GM15510 (cell line): Measurements from ENCODE around the gene NT5DC2.

Source experiments
- POLR2A ChIP-seq: IDR thresholded peaks from 3 replicates; pipeline ENCODE4 v1.6.1; 2011; ENCODE audit warnings: borderline replicate concordance; ENCODE audit not compliant: insufficient read length; ENCODE audit errors: extremely low read depth

Gene NT5DC2

DNA sequence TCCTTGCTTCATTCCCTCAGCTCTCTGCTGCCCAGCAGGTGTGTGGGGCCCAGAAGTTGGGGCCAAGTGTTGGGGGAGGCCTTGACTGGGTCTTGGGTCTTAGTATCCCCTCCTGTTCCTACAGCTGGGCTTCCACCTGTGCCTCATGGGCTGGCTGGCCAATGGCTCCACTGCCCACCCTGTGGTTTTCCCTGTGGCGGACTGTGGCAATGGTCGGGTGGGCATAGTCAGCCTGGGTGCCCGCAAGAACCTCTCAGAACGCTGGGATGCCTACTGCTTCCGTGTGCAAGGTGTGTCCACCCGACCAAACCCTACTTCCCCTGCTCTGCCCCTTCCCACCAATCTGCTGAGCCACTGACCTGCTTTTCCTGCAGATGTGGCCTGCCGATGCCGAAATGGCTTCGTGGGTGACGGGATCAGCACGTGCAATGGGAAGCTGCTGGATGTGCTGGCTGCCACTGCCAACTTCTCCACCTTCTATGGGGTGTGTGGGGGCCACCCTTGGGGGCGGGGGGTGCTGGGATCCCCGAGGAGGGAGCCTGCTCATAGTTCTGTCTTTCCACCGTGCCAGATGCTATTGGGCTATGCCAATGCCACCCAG is 10.9 kb downstream of the NT5DC2 start:
- TF ChIP-seq POLR2A, result no peak

DNA sequence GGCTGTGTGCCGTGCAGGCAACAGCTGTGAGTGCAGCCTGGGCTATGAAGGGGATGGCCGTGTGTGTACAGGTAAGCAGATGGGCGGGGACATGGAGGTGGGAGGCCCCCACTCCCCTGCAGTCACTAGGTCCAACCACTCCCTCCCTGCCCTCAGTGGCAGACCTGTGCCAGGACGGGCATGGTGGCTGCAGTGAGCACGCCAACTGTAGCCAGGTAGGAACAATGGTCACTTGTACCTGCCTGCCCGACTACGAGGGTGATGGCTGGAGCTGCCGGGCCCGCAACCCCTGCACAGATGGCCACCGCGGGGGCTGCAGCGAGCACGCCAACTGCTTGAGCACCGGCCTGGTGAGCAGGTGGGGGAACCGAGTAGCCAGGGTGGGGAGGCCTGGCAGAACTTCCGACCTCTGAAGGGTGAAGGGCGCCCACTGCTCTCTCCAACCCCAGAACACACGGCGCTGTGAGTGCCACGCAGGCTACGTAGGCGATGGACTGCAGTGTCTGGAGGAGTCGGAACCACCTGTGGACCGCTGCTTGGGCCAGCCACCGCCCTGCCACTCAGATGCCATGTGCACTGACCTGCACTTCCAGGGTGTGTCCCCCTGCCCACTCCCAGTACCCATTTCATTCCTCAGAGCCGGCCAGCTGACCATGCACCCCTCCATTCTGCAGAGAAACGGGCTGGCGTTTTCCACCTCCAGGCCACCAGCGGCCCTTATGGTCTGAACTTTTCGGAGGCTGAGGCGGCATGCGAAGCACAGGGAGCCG is 11.6 kb downstream of the NT5DC2 start:
- no peak for TF ChIP-seq POLR2A

DNA sequence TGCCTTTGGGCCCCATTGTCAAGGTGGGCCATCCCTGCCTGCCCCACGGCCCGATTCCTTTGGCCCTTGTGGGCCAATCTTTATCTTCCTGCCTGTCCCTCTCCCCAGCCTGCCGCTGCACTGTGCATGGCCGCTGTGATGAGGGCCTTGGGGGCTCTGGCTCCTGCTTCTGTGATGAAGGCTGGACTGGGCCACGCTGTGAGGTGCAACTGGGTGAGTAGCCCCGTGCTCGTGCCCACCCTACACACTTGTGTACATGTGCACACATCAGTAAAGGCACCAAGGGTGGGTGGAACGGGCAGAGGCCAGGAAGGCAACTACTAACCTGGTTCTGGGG is 12.2 kb downstream of the NT5DC2 start:
- no peak for TF ChIP-seq POLR2A

DNA sequence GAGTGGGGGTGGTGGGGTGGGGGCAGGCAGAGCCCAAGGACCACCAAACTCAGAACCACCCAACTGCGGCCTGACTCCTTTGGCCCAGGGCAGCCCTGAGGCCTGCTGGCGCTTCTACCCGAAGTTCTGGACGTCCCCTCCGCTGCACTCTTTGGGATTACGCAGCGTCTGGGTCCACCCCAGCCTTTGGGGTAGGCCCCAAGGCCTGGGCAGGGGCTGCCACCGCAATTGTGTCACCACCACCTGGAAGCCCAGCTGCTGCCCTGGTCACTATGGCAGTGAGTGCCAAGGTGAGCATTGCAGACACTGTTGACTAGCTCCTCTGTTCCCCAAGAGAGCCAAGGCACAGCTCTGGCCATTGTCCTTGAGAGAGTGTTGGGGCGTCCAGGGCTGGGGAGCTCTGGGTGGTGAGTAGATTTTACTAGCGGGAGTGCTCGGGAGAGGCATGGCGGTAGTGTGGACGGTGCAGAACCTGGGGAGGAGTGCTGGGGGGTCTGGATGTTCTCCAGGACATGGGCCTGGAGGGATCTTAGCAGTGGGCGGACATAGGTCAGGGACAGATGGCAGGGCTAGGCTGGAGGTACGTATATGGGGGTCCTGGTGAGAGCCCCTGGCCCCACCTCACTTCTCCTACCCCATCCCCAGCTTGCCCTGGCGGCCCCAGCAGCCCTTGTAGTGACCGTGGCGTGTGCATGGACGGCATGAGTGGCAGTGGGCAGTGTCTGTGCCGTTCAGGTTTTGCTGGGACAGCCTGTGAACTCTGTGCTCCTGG is 12.8 kb downstream of the NT5DC2 start:
- no peak for TF ChIP-seq POLR2A

- TF ChIP-seq POLR2A, result no peak
Observed at GRCh38 chr3:52520141-52520667, 13.5 kb downstream of the NT5DC2 start.

GRCh38 chr3:52519445-52520140 is 14.1 kb downstream of the NT5DC2 start:
- no peak for TF ChIP-seq POLR2A

- TF ChIP-seq POLR2A, result no peak
Observed at GRCh38 chr3:52518723-52519444, 14.8 kb downstream of the NT5DC2 start.

DNA sequence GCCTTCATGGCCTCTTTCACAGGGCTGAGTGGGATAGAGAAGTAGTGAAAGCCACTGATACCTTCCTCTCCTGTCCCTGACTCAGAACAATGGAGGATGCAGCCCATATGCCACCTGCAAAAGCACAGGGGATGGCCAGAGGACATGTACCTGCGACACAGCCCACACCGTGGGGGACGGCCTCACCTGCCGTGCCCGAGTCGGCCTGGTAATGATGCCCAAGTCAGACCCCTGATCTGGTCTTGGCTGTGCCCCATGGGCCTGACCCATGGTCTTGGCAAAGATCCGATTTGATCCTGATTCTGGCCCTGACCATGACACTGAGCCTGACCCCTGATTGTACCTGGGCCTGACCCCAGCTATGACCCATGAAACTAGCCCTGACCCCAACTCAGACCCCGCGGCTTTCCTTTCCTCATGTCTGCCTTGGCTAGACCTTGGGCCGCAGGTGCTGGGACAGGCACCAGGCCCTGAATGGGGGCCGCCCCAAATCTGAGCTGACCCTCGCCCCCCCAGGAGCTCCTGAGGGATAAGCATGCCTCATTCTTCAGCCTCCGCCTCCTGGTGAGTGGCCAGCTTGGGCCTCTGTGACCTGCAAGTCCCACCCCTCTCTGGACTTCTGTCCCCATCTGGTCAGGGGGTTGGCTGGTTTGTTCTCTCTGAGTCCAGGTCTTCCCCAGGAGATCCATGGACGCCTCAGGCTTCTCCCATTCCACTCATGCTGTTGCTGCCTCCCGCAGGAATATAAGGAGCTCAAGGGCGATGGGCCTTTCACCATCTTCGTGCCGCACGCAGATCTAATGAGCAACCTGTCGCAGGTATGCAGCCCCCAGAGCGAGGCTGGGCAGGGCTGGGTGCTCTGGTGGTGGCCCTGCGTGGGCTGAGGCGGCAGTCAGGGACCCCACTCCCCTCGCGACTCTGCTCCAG is 15.6 kb downstream of the NT5DC2 start:
- no peak for TF ChIP-seq POLR2A

GRCh38 chr3:52516509-52517195 is 17.0 kb downstream of the NT5DC2 start:
- no peak for TF ChIP-seq POLR2A

DNA sequence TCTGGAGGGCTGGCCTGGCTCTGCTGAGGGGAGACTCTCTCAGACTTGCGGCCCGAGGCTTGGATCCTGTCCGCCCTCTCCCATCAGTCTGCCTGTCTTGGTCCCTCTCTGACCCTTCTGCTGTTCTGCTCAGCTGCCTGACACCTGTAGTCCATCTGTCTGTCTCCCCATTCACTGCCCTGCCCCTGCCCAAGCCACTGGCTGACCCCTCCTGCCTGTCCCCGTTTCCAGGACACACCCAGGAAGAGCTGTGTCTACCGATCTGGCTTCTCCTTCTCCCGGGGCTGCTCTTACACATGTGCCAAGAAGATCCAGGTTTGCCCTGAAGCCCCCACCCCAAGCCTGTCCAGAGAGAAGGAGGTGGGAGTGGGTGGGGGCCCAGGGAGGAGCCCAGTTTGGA is 18.5 kb downstream of the NT5DC2 start:
- no peak for TF ChIP-seq POLR2A

- TF ChIP-seq POLR2A, result no peak
Observed at GRCh38 chr3:52514576-52514975, 19.1 kb downstream of the NT5DC2 start.

DNA sequence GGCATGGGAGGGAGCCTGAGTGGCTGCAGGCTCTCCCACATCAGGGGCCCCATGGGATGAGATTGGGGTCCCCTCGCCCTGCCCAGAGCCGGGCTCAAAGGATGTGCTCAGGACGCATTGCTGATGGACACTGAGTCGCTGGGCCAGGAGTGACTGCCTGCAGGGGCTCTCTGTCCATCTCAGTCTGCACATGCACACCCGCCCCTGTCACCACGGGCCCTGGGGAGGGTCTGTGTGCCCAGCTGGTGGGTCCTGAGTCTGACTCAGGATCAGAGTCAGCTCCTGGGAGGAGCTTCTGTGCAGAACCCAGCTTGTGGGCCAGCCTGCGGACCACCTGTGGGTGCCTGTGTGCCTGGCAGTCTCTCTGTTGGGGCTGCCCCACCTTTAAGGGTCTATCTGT is 20.4 kb downstream of the NT5DC2 start:
- TF ChIP-seq POLR2A, result no peak

- TF ChIP-seq POLR2A, result no peak
Observed at GRCh38 chr3:52512727-52513126, 20.9 kb downstream of the NT5DC2 start.
